Tongue (tissue), 2 donors: ENCODE data around the gene POLR3A. TPM values are rescaled to one million over a fixed set of nuclear protein-coding genes. Genes with fewer than 3 reads are reported as not detected.

Source experiments
- small RNA-seq: library from RNA; depleted of rRNA; stranded (forward); fragments of <200 nt; gene quantifications from one replicate; pipeline ENCODE3, GENCODE V24; 2014; ENCODE audit warnings: low replicate concordance
- total RNA-seq: library from RNA; depleted of rRNA; stranded (reverse); fragments of >200 nt; gene quantifications from one replicate; pipeline ENCODE4 v1.2.3, GENCODE V29; 2014

The POLR3A gene
- total RNA-seq, 1 donor from 2014 or later: 23.6 TPM

Small RNA genes lying within 50 kb of the gene (small RNA-seq; reads per million reads assigned to genes)
- not detected for gene RF00017

Other genes starting within 250 kb of the POLR3A start
- 34.6 TPM for gene DLG5, start 102.8 kb downstream of the POLR3A start, total RNA-seq
- 2,828 TPM for gene RPS24, start 4.3 kb upstream of the POLR3A start, total RNA-seq